Adrenal gland (tissue), 5 donors: ENCODE results near the gene GPS1.

Experiments
- CTCF ChIP-seq, 6 experiments: fragments of 450-650 bp in 4 of 6; fragments of 200-600 bp in 2 of 6; sonication (generic) in 1 of 6; IDR thresholded peaks; 1 replicate in 5 of 6; 2 replicates in 1 of 6; pipeline versions ENCODE4 v1.5.1 to v1.8.0; 2016 to 2021; ENCODE audit warnings: antibody characterized with exemption in 6 of 6, mild to moderate bottlenecking in 2 of 6, moderate library complexity in 1 of 6
- POLR2A ChIP-seq, 2 donors: fragments of 450-650 bp; IDR thresholded peaks; one replicate each; pipeline ENCODE4 v1.6.1; 2017; ENCODE audit warnings: antibody characterized with exemption in 2 of 2, mild to moderate bottlenecking in 2 of 2, moderate library complexity in 1 of 2
- donor health status: DM: no; HTN: no; CAD: no.

GRCh38 chr17:82083009-82083408 lies 31.3 kb downstream of the GPS1 start:
- TF ChIP-seq CTCF (IDR thresholded peaks at IDR 0.05) (no peak), POLR2A (IDR thresholded peaks at IDR 0.05) (no peak)
